ENCODE data around the gene LMX1B.

- TF ChIP-seq EZH2 (IDR thresholded peaks at IDR 0.05; ENCODE audit: borderline replicate concordance, low read length) (no peak), CTCF (conservative IDR thresholded peaks at IDR 0.05 in 1 of 2, IDR thresholded peaks at IDR 0.05 in 1 of 2; ENCODE audit: extremely low read depth in 1 of 2, insufficient read depth in 1 of 2, low read depth in 1 of 2, low read length in 2 of 2) (no peak)
These were observed 63.7 kb downstream of the LMX1B start for GRCh38 chr9:126677188-126678084.

Data from mammary epithelial cell (primary cell).